ENCODE data around the gene SLC9A9.

Gene SLC9A9

DNA sequence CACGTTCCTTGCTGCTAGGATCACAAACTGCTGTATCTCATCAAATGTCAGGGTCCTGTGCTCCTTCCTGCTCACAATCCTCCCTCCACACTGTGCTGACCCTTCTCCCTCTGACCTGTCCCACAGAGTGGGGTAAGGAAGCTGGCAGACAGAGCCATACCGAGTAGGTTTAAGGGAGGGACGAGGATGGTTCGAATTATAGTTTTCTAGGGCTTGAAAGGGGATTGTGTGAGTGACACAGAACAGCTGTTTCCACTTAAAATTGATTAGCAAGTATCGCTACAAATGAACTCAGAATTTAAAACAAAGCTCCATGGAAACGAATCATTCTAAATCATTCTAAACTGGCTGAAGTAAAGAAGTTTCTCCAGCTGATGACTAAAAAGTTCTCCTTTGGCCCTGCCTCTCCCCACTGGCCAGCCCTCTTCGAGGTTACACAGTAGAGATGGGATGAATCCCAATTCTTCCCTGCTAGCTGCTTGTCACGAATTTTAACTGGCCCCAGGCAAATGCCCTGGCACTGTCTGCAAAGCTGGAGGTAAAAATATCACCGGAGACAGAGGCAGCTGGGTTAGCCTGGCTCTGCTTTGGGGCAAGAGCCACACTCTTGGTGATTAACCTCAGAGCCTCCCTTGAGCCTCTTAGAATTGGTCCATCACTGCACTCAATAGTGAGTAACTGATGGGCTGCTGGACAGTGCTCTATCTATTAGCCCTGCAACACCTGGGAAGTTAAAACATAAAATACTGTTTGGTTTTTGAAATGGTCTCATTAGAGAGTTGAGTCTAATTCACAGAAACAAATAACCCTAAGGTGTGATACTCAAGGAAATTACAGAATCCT is 533.8 kb downstream of the SLC9A9 start:
- H3K9me2 ChIP-seq (replicated peaks; ENCODE audit: insufficient read depth, low read length), result no peaks in the 10 kb centered on the region
- no peaks in the 10 kb centered on the region for H3K36me3 ChIP-seq (replicated peaks; ENCODE audit: insufficient read depth, low read length)
- H3K79me2 ChIP-seq (ENCODE audit: low read length), result no peaks in the 10 kb centered on the region
- H3K4me2 ChIP-seq (ENCODE audit: low read depth, low read length), result no peak overlapping the region
- H4K20me1 ChIP-seq (ENCODE audit: insufficient read depth, low read length), result no peaks in the 10 kb centered on the region
- H2AFZ ChIP-seq (ENCODE audit: low read length), result no peak overlapping the region
- no peak for DNase-seq
- no peak overlapping the region for H3K9ac ChIP-seq (ENCODE audit: low read length)
- no peaks in the 10 kb centered on the region for H3K4me1 ChIP-seq (ENCODE audit: low read length)
- H3K4me3 ChIP-seq (ENCODE audit: low read length), result no peak overlapping the region
- H3K9me3 ChIP-seq (replicated peaks; ENCODE audit: insufficient read depth, low read length), result no peaks in the 10 kb centered on the region
- H3F3A ChIP-seq (ENCODE audit: insufficient read depth, low read length), result no peaks in the 10 kb centered on the region
- no peak overlapping the region for H3K27ac ChIP-seq (ENCODE audit: low read length)
- no peaks in the 10 kb centered on the region for H3K27me3 ChIP-seq (replicated peaks; ENCODE audit: insufficient read depth, low read length)
- TF ChIP-seq EZH2 (optimal IDR thresholded peaks at IDR 0.05; ENCODE audit: low read depth, low read length), result no peak
- no peak for TF ChIP-seq EZH2phosphoT487 (IDR thresholded peaks at IDR 0.05; ENCODE audit: low read length)

DNA sequence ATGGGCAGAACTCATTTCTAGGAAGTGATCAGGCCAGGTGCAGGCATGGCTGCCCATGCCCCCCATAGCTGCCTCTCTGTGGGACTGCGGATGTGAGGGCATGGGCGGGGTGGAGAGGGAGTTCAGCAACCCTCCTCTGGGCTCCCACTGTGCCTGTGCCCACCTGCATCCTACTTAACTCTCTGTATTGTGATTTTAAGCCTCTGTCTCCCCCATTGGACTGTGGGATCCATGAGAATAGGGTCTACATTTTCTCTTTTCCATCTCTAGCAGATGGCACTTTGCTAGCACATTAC is 534.4 kb downstream of the SLC9A9 start:
- TF ChIP-seq CTCF (IDR thresholded peaks at IDR 0.05; ENCODE audit: low read length) (no peak), EZH2phosphoT487 (IDR thresholded peaks at IDR 0.05; ENCODE audit: low read length) (no peak), EZH2 (optimal IDR thresholded peaks at IDR 0.05; ENCODE audit: low read depth, low read length) (no peak)
- Histone ChIP-seq H4K20me1 (ENCODE audit: insufficient read depth, low read length) (no peaks in the 10 kb centered on the region), H3K9me3 (replicated peaks; ENCODE audit: insufficient read depth, low read length) (no peaks in the 10 kb centered on the region), H2AFZ (ENCODE audit: low read length) (no peak overlapping the region), H3K79me2 (ENCODE audit: low read length) (no peaks in the 10 kb centered on the region), H3K4me2 (ENCODE audit: low read depth, low read length) (no peak overlapping the region), H3K9me2 (replicated peaks; ENCODE audit: insufficient read depth, low read length) (no peaks in the 10 kb centered on the region), H3K27me3 (replicated peaks; ENCODE audit: insufficient read depth, low read length) (no peaks in the 10 kb centered on the region), H3K4me3 (ENCODE audit: low read length) (no peak overlapping the region), H3F3A (ENCODE audit: insufficient read depth, low read length) (no peaks in the 10 kb centered on the region), H3K9ac (ENCODE audit: low read length) (no peak overlapping the region), H3K36me3 (replicated peaks; ENCODE audit: insufficient read depth, low read length) (no peaks in the 10 kb centered on the region), H3K4me1 (ENCODE audit: low read length) (no peaks in the 10 kb centered on the region), H3K27ac (ENCODE audit: low read length) (no peak overlapping the region)
- DNase-seq, result no peak

GRCh38 chr3:143313025-143313892 is 535.0 kb downstream of the SLC9A9 start:
- Histone ChIP-seq H3K4me3 (ENCODE audit: low read length) (no peak overlapping the region), H3K9me3 (replicated peaks; ENCODE audit: insufficient read depth, low read length) (no peaks in the 10 kb centered on the region), H3F3A (ENCODE audit: insufficient read depth, low read length) (no peaks in the 10 kb centered on the region), H3K36me3 (replicated peaks; ENCODE audit: insufficient read depth, low read length) (no peaks in the 10 kb centered on the region), H3K4me2 (ENCODE audit: low read depth, low read length) (no peak overlapping the region), H3K79me2 (ENCODE audit: low read length) (no peaks in the 10 kb centered on the region), H3K9ac (ENCODE audit: low read length) (no peak overlapping the region), H3K27ac (ENCODE audit: low read length) (no peak overlapping the region), H4K20me1 (ENCODE audit: insufficient read depth, low read length) (no peaks in the 10 kb centered on the region), H3K27me3 (replicated peaks; ENCODE audit: insufficient read depth, low read length) (no peaks in the 10 kb centered on the region), H3K9me2 (replicated peaks; ENCODE audit: insufficient read depth, low read length) (no peaks in the 10 kb centered on the region), H2AFZ (ENCODE audit: low read length) (no peak overlapping the region), H3K4me1 (ENCODE audit: low read length) (no peaks in the 10 kb centered on the region)
- no peak for DNase-seq
- TF ChIP-seq EZH2 (optimal IDR thresholded peaks at IDR 0.05; ENCODE audit: low read depth, low read length), result no peak
- TF ChIP-seq EZH2phosphoT487 (IDR thresholded peaks at IDR 0.05; ENCODE audit: low read length), result no peak
- no peak for TF ChIP-seq CTCF (IDR thresholded peaks at IDR 0.05; ENCODE audit: low read length)
